Bronchial epithelial cell (primary cell): ENCODE data around the gene RPL36A. TPM values are rescaled to one million over a fixed set of nuclear protein-coding genes. Genes with fewer than 3 reads are reported as not detected.

ENCODE experiments used
- DNase-seq: peaks from one replicate; pipeline ENCODE4 v3.0.0-alpha.2; 2010; ENCODE audit warnings: low read depth
- FAIRE-seq: peaks from 2 replicates; lab custom pipeline; 2011; peaks lifted over from hg19 to GRCh38; lab: Jason Lieb, UNC
- H3K27me3 ChIP-seq: 2 replicates; pipeline ENCODE4 v1.5.1; 2011; ENCODE audit warnings: low read length; ENCODE audit not compliant: control insufficient read depth, insufficient read depth
- H3K36me3 ChIP-seq: 2 replicates; pipeline ENCODE4 v1.5.1; 2011; ENCODE audit warnings: low read length; ENCODE audit not compliant: control insufficient read depth, insufficient read depth
- H3K4me3 ChIP-seq: 2 replicates; pipeline ENCODE4 v1.5.1; 2011; ENCODE audit warnings: mild to moderate bottlenecking, low read depth, low read length, control low read depth
- CTCF ChIP-seq: IDR thresholded peaks from 2 replicates; pipeline ENCODE4 v1.5.1; 2011; ENCODE audit warnings: mild to moderate bottlenecking, moderate library complexity, low read length, control low read depth, inconsistent platforms; ENCODE audit not compliant: insufficient read depth, severe bottlenecking
- total RNA-seq: library from RNA; depleted of rRNA; stranded (reverse); fragments of >200 nt; gene quantifications from 2 replicates; pipeline ENCODE4 v1.2.1, GENCODE V29; 2014

RPL36A gene
- total RNA-seq, 1 donor from 2014 or later, result 1,171 TPM

DNA sequence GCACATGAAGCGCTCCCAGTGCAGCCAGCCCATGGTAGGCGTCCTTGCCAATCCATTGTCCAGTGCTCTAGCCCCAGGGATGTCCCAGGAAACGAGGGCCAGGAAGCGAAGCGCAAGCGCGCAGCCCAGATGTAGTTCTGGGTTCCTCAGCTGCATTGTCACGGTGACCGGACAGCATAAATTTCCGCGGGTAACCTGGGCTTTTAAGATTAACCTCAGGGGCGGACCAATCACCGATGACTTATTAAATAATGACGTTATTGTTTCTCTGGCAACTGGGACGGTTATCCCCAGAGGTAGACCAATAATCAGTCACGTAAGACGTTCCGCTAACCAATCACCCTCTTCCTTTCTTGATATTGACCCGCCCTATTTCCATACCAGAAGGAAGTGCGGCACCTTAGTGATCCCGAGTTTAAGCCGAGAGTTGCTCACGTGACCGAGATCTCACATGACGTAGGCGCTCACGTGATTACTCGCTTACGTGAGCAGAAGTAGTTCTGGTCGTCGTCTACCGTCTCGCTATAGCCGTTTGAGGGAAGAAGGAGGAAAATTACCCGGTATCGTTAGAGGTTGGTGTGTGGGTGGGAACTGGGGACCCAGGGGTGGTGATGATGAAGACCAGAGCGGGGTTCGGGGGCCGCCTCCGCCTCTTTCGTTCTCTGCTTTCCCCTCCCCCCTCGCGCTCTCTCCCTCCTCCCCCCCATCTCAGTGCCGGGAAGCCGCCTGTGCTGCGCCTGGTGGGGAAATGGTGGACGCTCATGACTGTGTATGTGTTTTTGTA lies 17.1 kb downstream of the RPL36A start, which contains the start of the genes GLA and HNRNPH2:
GLA (minus strand) TSS at position 178 of the 784 bp plus-strand sequence; CDS start at position 156, 22 bp downstream.
HNRNPH2 (plus strand) TSS at position 475 of the 784 bp plus-strand sequence. CDS start 3,767 bp downstream, outside the sequence.
- FAIRE-seq, result peak; percentile 90
- Histone ChIP-seq H3K4me3 (peak within 1 kb of the TSS; percentile 61), H3K36me3 (peaks cover 1% of the 10 kb centered on the region)

DNA sequence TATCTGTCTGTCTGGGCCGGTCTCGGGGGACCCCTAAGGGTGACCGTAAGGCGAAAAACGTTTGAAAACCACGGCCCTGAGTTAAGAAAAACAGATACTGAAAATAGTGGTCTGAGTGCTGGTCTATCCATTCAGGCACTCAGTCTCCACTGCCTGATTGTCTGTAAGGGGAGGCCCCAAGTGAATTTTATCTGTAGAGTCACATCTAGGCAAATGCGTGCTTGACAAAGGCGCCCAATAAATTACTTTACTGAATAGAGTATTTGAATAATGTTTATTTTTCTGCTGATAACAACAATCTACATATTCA lies 17.7 kb downstream of the RPL36A start:
- DNase-seq (no peak), FAIRE-seq (no peak)
- Histone ChIP-seq H3K4me3 (peak overlapping the region; percentile 61), H3K36me3 (peaks cover 1% of the 10 kb centered on the region), H3K27me3 (no peaks in the 10 kb centered on the region)
- peak; percentile 2 for TF ChIP-seq CTCF

More for the DNA sequence above, 17.1 kb downstream of the RPL36A start, which contains the start of the genes GLA and HNRNPH2:
- DNase-seq, result peak; percentile 97
- no peak for TF ChIP-seq CTCF
- no peaks in the 10 kb centered on the region for H3K27me3 ChIP-seq

GRCh38 chrX:101409043-101409442 lies 18.2 kb downstream of the RPL36A start:
- H3K27me3 ChIP-seq, result no peaks in the 10 kb centered on the region
- H3K36me3 ChIP-seq, result peaks cover 1% of the 10 kb centered on the region
- FAIRE-seq, result no peak
- DNase-seq, result no peak
- H3K4me3 ChIP-seq, result peak overlapping the region; percentile 61
- TF ChIP-seq CTCF, result no peak

- Histone ChIP-seq H3K4me3 (no peak overlapping the region), H3K36me3 (peaks cover 1% of the 10 kb centered on the region), H3K27me3 (no peaks in the 10 kb centered on the region)
- no peak for TF ChIP-seq CTCF
- peak; percentile 50 for DNase-seq
- FAIRE-seq, result no peak
Observed at GRCh38 chrX:101410461-101410860, 19.6 kb downstream of the RPL36A start.

DNA sequence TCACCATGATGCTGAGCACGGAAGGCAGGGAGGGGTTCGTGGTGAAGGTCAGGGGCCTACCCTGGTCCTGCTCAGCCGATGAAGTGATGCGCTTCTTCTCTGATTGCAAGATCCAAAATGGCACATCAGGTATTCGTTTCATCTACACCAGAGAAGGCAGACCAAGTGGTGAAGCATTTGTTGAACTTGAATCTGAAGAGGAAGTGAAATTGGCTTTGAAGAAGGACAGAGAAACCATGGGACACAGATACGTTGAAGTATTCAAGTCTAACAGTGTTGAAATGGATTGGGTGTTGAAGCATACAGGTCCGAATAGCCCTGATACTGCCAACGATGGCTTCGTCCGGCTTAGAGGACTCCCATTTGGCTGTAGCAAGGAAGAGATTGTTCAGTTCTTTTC lies 21.2 kb downstream of the RPL36A start:
- no peak for FAIRE-seq
- H3K4me3 ChIP-seq, result no peak overlapping the region
- TF ChIP-seq CTCF, result no peak
- no peak for DNase-seq
- peaks cover 1% of the 10 kb centered on the region for H3K36me3 ChIP-seq
- H3K27me3 ChIP-seq, result no peaks in the 10 kb centered on the region
